ENCODE measurements around the gene P2RX3.
"Not testable (repeated sequence)": the region's sequence is repeated elsewhere in the genome, so short reads cannot be mapped to it uniquely, and the experiment has no call there.

The P2RX3 gene

GRCh38 chr11:57324886-57325734, 13.0 kb upstream of the P2RX3 start, which contains the start of gene TNKS1BP1:
Gene TNKS1BP1, minus strand, starts transcription at chr11:57324952. Its CDS starts 3,067 bp downstream, at chr11:57321885.
- DNase-seq (ENCODE audit: low read depth) = peak; percentile 98

- no peak for DNase-seq (ENCODE audit: low read depth)
Measured at GRCh38 chr11:57325735-57326048, 12.5 kb upstream of the P2RX3 start.

GRCh38 chr11:57327721-57328120, 10.4 kb upstream of the P2RX3 start:
- no peak for DNase-seq (ENCODE audit: low read depth)

- DNase-seq (ENCODE audit: low read depth) = no peak
Measured at GRCh38 chr11:57330029-57330428, 8.1 kb upstream of the P2RX3 start.

GRCh38 chr11:57331720-57332119, 6.4 kb upstream of the P2RX3 start:
- DNase-seq (ENCODE audit: low read depth) = no peak

GRCh38 chr11:57332694-57333440, 5.3 kb upstream of the P2RX3 start:
- DNase-seq (ENCODE audit: low read depth) = peak; percentile 62

- no peak for DNase-seq (ENCODE audit: low read depth)
Measured at GRCh38 chr11:57335023-57335342, 3.2 kb upstream of the P2RX3 start.

- peak; percentile 73 for DNase-seq (ENCODE audit: low read depth)
Measured at GRCh38 chr11:57335343-57336110, 2.6 kb upstream of the P2RX3 start, which contains the start of gene SSRP1. Gene SSRP1, minus strand, starts transcription at chr11:57335892. Its CDS starts 771 bp downstream, at chr11:57335121.

GRCh38 chr11:57336111-57336666, 2.0 kb upstream of the P2RX3 start:
- peak; percentile 84 for DNase-seq (ENCODE audit: low read depth)

GRCh38 chr11:57336856-57337255, 1.3 kb upstream of the P2RX3 start:
- not testable (repeated sequence) for DNase-seq (ENCODE audit: low read depth)

- DNase-seq (ENCODE audit: low read depth) = no peak
Measured at GRCh38 chr11:57339328-57339727, 1.2 kb downstream of the P2RX3 start.

GRCh38 chr11:57340039-57340615, 2.0 kb downstream of the P2RX3 start:
- peak; percentile 57 for DNase-seq (ENCODE audit: low read depth)

GRCh38 chr11:57341250-57341808, 3.2 kb downstream of the P2RX3 start:
- DNase-seq (ENCODE audit: low read depth) = no peak

GRCh38 chr11:57342702-57343101, 4.5 kb downstream of the P2RX3 start:
- DNase-seq (ENCODE audit: low read depth) = no peak

GRCh38 chr11:57343825-57344224, 5.7 kb downstream of the P2RX3 start:
- DNase-seq (ENCODE audit: low read depth) = no peak

GRCh38 chr11:57344826-57345225, 6.7 kb downstream of the P2RX3 start:
- no peak for DNase-seq (ENCODE audit: low read depth)

- peak; percentile 61 for DNase-seq (ENCODE audit: low read depth)
Measured at GRCh38 chr11:57345555-57346211, 7.5 kb downstream of the P2RX3 start.

GRCh38 chr11:57347336-57347735, 9.2 kb downstream of the P2RX3 start:
- no peak for DNase-seq (ENCODE audit: low read depth)

- no peak for DNase-seq (ENCODE audit: low read depth)
Measured at GRCh38 chr11:57348052-57348451, 9.9 kb downstream of the P2RX3 start.

GRCh38 chr11:57348636-57349313, 10.6 kb downstream of the P2RX3 start:
- DNase-seq (ENCODE audit: low read depth) = peak; percentile 26
